ENCODE results near the gene WNT9B. TPM values are rescaled to one million over a fixed set of nuclear protein-coding genes. Genes with fewer than 3 reads are reported as not detected.

Gene WNT9B
- total RNA-seq, 2 experiments from 2014 or later = not detected

DNA sequence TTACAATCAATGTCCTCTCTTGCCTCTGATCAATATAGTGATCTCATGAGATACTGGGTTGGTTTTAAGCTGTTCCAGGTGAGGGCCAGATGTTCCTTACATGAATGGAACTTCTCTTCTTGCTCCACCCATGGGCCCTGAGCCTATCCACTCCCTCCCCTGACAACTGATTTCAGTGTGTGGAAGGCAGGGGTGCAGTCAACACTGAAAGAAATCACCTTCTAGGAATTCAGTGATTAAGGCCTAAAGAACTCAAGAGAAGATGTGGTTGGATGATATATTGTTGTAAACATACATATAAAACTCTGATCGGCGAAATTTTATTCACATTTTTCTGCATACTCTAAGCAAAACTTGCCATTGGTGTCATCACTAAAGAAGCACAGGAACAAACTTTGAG is 64.8 kb downstream of the WNT9B start:
- no peaks in the 10 kb centered on the region for H3K27me3 ChIP-seq (ENCODE audit: control insufficient read depth in 1 of 2, insufficient read depth in 2 of 2, low read length in 2 of 2)
- ChIA-PET POLR2A (no interaction called here), CTCF (no interaction called here)
- H3K9me3 Mint-ChIP-seq = no peaks in the 10 kb centered on the region
- no peak for DNase-seq
- H3K4me3 Mint-ChIP-seq = no peak overlapping the region
- peaks cover 3% of the 10 kb centered on the region for H3K27me3 Mint-ChIP-seq
- no peaks in the 10 kb centered on the region for H3K36me3 Mint-ChIP-seq (ENCODE audit: low read depth)
- H3K4me3 ChIP-seq (ENCODE audit: low read length) = no peak overlapping the region
- TF ChIP-seq, protein P1, sequence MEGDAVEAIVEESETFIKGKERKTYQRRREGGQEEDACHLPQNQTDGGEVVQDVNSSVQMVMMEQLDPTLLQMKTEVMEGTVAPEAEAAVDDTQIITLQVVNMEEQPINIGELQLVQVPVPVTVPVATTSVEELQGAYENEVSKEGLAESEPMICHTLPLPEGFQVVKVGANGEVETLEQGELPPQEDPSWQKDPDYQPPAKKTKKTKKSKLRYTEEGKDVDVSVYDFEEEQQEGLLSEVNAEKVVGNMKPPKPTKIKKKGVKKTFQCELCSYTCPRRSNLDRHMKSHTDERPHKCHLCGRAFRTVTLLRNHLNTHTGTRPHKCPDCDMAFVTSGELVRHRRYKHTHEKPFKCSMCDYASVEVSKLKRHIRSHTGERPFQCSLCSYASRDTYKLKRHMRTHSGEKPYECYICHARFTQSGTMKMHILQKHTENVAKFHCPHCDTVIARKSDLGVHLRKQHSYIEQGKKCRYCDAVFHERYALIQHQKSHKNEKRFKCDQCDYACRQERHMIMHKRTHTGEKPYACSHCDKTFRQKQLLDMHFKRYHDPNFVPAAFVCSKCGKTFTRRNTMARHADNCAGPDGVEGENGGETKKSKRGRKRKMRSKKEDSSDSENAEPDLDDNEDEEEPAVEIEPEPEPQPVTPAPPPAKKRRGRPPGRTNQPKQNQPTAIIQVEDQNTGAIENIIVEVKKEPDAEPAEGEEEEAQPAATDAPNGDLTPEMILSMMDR (IDR thresholded peaks at IDR 0.05) = no peak
- no peak for ATAC-seq (ENCODE audit: poor library complexity)
- H3K27ac ChIP-seq (ENCODE audit: low read depth in 1 of 2, low read length in 2 of 2) = no peak overlapping the region
- intact Hi-C loops (cut with DNase I, micrococcal nuclease) = no loop called here
- H3K4me1 ChIP-seq (ENCODE audit: insufficient read depth, low read length) = no peaks in the 10 kb centered on the region
- H3K9me3 ChIP-seq (ENCODE audit: control insufficient read depth in 1 of 2, insufficient read depth in 1 of 2, low read length in 2 of 2) = no peaks in the 10 kb centered on the region
- H3K4me1 Mint-ChIP-seq (ENCODE audit: low read depth) = no peaks in the 10 kb centered on the region
- H3K36me3 ChIP-seq (ENCODE audit: insufficient read depth, low read length) = no peaks in the 10 kb centered on the region
- no peak overlapping the region for H3K27ac Mint-ChIP-seq

DNA sequence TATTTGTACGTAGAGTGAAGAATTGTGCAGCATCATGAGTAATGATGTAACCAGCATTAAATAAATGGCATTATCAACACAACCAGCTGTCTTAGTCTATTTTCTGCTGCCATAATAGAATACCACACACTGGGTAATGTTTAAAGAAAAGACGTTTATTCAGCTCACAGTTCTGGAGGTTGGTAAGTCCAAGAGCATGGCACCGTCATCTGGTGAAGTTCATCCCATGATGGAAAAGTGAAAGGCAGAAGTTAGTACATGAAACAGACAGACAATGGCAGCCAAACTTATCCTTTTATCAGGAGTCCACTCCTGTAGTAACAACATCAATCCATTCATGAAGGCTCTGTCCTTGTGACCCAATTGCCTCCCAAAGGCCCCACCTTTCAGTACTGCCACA is 65.2 kb downstream of the WNT9B start:
- ATAC-seq (ENCODE audit: poor library complexity) = no peak
- Mint-ChIP-seq H3K9me3 (no peaks in the 10 kb centered on the region), H3K27ac (no peak overlapping the region), H3K27me3 (peaks cover 3% of the 10 kb centered on the region), H3K4me1 (ENCODE audit: low read depth) (no peaks in the 10 kb centered on the region), H3K4me3 (no peak overlapping the region), H3K36me3 (ENCODE audit: low read depth) (no peaks in the 10 kb centered on the region)
- intact Hi-C loops (cut with DNase I, micrococcal nuclease) = no loop called here
- CTCF ChIA-PET = no interaction called here
- Histone ChIP-seq H3K4me1 (ENCODE audit: insufficient read depth, low read length) (no peaks in the 10 kb centered on the region), H3K9me3 (ENCODE audit: control insufficient read depth in 1 of 2, insufficient read depth in 1 of 2, low read length in 2 of 2) (no peaks in the 10 kb centered on the region), H3K27me3 (ENCODE audit: control insufficient read depth in 1 of 2, insufficient read depth in 2 of 2, low read length in 2 of 2) (no peaks in the 10 kb centered on the region), H3K4me3 (ENCODE audit: low read length) (no peak overlapping the region), H3K36me3 (ENCODE audit: insufficient read depth, low read length) (no peaks in the 10 kb centered on the region), H3K27ac (ENCODE audit: low read depth in 1 of 2, low read length in 2 of 2) (no peak overlapping the region)
- TF ChIP-seq, protein P1 (IDR thresholded peaks at IDR 0.05) = no peak
- DNase-seq = no peak
- POLR2A ChIA-PET = no interaction called here

DNA sequence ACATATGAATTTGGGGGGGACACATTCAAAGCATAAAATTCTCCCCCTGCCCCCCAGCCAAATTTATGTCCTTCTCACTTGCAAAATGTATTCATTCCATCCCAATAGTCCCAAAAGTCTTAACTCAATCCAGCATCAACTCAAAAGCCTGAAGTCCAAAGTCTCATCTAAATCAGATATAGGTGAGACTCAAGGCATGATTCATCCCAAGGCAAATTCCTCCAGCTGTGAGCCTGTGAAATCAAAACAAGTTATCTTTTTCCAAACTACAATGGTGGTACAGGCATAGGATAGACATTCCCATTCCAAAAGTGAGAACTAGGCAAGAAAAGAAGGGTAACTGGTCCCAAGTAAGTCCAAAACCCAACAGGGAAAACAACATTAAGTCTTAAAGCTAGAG is 65.7 kb downstream of the WNT9B start:
- no peak for ATAC-seq (ENCODE audit: poor library complexity)
- no peaks in the 10 kb centered on the region for H3K36me3 ChIP-seq (ENCODE audit: insufficient read depth, low read length)
- TF ChIP-seq, protein P1 (IDR thresholded peaks at IDR 0.05) = no peak
- H3K27ac ChIP-seq (ENCODE audit: low read depth in 1 of 2, low read length in 2 of 2) = no peak overlapping the region
- Mint-ChIP-seq H3K36me3 (ENCODE audit: low read depth) (no peaks in the 10 kb centered on the region), H3K9me3 (no peaks in the 10 kb centered on the region), H3K27ac (no peak overlapping the region), H3K27me3 (peaks cover under 1% of the 10 kb centered on the region), H3K4me3 (no peak overlapping the region), H3K4me1 (ENCODE audit: low read depth) (no peaks in the 10 kb centered on the region)
- no peak overlapping the region for H3K4me3 ChIP-seq (ENCODE audit: low read length)
- no peaks in the 10 kb centered on the region for H3K27me3 ChIP-seq (ENCODE audit: control insufficient read depth in 1 of 2, insufficient read depth in 2 of 2, low read length in 2 of 2)
- POLR2A ChIA-PET = no interaction called here
- intact Hi-C loops (cut with DNase I, micrococcal nuclease) = no loop called here
- DNase-seq = no peak
- H3K4me1 ChIP-seq (ENCODE audit: insufficient read depth, low read length) = no peaks in the 10 kb centered on the region
- no peaks in the 10 kb centered on the region for H3K9me3 ChIP-seq (ENCODE audit: control insufficient read depth in 1 of 2, insufficient read depth in 1 of 2, low read length in 2 of 2)
- CTCF ChIA-PET = no interaction called here

Data from CD4-positive, alpha-beta T cell (primary cell).